Effector memory CD8-positive, alpha-beta T cell (primary cell): ENCODE results near the gene SLC16A13.

ENCODE experiments used
- ATAC-seq: fragments of 150-1000 bp; cut with Tn5 transposase; replicated peaks from 2 replicates; pipeline ENCODE4 v1.10.0; 2021; ENCODE audit warnings: mild to moderate bottlenecking, moderate library complexity
- DNase-seq, 3 experiments: peaks; one replicate each; pipeline ENCODE4 v3.0.0; 2021
- H3K27ac Mint-ChIP-seq, 2 donors: one replicate each; pipeline ENCODE4 v1.8.0; 2022; ENCODE audit warnings: mild to moderate bottlenecking in 2 of 2, mixed read lengths in 2 of 2, moderate library complexity in 2 of 2
- H3K27me3 Mint-ChIP-seq, 2 donors: one replicate each; pipeline ENCODE4 v1.8.0; 2022; ENCODE audit warnings: mixed read lengths in 2 of 2
- H3K36me3 Mint-ChIP-seq: one replicate; pipeline ENCODE4 v1.8.0; 2022; ENCODE audit warnings: mild to moderate bottlenecking, moderate library complexity, mixed read lengths; ENCODE audit not compliant: insufficient read depth
- H3K4me1 Mint-ChIP-seq, 2 donors: one replicate each; pipeline ENCODE4 v1.8.0; 2022; ENCODE audit warnings: low read depth in 2 of 2, mixed read lengths in 2 of 2
- H3K4me3 Mint-ChIP-seq, 2 donors: one replicate each; pipeline ENCODE4 v1.8.0; 2022; ENCODE audit warnings: mild to moderate bottlenecking in 2 of 2, mixed read lengths in 2 of 2, moderate library complexity in 2 of 2
- H3K9me3 Mint-ChIP-seq, 2 donors: one replicate each; pipeline ENCODE4 v1.8.0; 2022; ENCODE audit warnings: mixed read lengths in 2 of 2

Gene SLC16A13

GRCh38 chr17:7002288-7003047 lies 33.3 kb upstream of the SLC16A13 start:
- H3K4me1 Mint-ChIP-seq = peaks cover 17% of the 10 kb centered on the region in 2 donors
- H3K36me3 Mint-ChIP-seq = peaks cover 40% of the 10 kb centered on the region
- no peak overlapping the region for H3K4me3 Mint-ChIP-seq
- ATAC-seq (no peak), DNase-seq (no peak)
- no peaks in the 10 kb centered on the region for H3K9me3 Mint-ChIP-seq
- H3K27ac Mint-ChIP-seq = no peak overlapping the region
- H3K27me3 Mint-ChIP-seq = no peaks in the 10 kb centered on the region

DNA sequence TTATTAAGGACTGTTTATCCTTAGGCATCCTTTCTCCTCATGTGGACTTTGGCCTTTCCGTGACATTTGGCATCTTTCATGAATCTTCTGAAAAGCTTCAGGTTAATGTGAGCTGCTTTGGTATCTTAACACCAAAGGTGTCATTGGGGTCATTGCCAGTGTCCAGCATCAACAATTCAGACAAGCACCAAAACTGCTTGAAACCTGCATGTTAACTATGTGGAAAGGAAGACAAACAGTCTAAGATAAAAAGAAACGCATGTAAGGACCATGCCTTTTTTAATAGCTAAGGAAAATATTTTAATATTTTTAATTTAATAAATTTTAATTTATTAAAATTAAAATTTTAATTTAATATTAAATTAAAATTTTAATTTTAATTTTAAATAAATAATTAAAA lies 32.1 kb upstream of the SLC16A13 start:
- DNase-seq = no peak
- H3K27me3 Mint-ChIP-seq = no peaks in the 10 kb centered on the region
- H3K4me1 Mint-ChIP-seq = peaks cover 17 to 18% of the 10 kb centered on the region in 2 donors
- ATAC-seq = no peak
- H3K36me3 Mint-ChIP-seq = peaks cover 43% of the 10 kb centered on the region
- H3K27ac Mint-ChIP-seq = no peak overlapping the region
- H3K4me3 Mint-ChIP-seq = no peak overlapping the region
- no peaks in the 10 kb centered on the region for H3K9me3 Mint-ChIP-seq

GRCh38 chr17:7004398-7005253 lies 31.2 kb upstream of the SLC16A13 start:
- H3K4me3 Mint-ChIP-seq = no peak overlapping the region
- peaks cover 50% of the 10 kb centered on the region for H3K36me3 Mint-ChIP-seq
- H3K4me1 Mint-ChIP-seq = peaks cover 19 to 22% of the 10 kb centered on the region in 2 donors
- H3K27me3 Mint-ChIP-seq = no peaks in the 10 kb centered on the region
- ATAC-seq = peak; percentile 97
- no peaks in the 10 kb centered on the region for H3K9me3 Mint-ChIP-seq
- DNase-seq = peak; percentile 60 to 64 (median 61)
- H3K27ac Mint-ChIP-seq = peak overlapping the region in 1 of 2 donors; percentile 33

DNA sequence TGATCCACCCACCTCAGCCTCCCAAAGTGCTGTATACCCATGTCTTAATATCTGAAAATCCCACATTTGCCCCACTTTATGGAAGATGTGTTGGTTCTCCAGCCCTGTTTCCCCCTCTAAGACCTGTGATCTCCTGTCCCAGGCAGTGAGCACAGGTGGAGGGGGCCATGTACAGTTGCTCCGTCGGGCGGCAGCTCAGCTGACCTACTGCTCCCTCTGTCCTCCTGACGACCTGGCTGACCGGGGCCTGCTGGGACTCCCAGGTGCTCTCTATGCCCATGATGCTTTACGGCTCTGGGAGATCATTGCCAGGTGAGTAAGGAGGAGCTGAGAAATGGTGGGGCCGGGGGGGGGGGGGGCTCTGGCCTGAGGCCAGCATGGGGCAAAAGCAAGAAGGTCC lies 30.1 kb upstream of the SLC16A13 start:
- no peaks in the 10 kb centered on the region for H3K9me3 Mint-ChIP-seq
- H3K27me3 Mint-ChIP-seq = no peaks in the 10 kb centered on the region
- H3K4me1 Mint-ChIP-seq = peaks cover 30 to 32% of the 10 kb centered on the region in 2 donors
- no peak for DNase-seq
- ATAC-seq = no peak
- H3K4me3 Mint-ChIP-seq = no peak overlapping the region
- peak overlapping the region in 1 of 2 donors; percentile 12 for H3K27ac Mint-ChIP-seq
- H3K36me3 Mint-ChIP-seq = peaks cover 49% of the 10 kb centered on the region

- no peaks in the 10 kb centered on the region for H3K9me3 Mint-ChIP-seq
- H3K4me3 Mint-ChIP-seq = no peak overlapping the region
- ATAC-seq = no peak
- peaks cover 36 to 37% of the 10 kb centered on the region in 2 donors for H3K4me1 Mint-ChIP-seq
- peak overlapping the region; percentile 30 to 36 for H3K27ac Mint-ChIP-seq
- H3K36me3 Mint-ChIP-seq = peaks cover 45% of the 10 kb centered on the region
- no peaks in the 10 kb centered on the region for H3K27me3 Mint-ChIP-seq
- DNase-seq = no peak
Measured at GRCh38 chr17:7007143-7007542, 28.7 kb upstream of the SLC16A13 start.

- ATAC-seq (no peak), DNase-seq (no peak)
- no peaks in the 10 kb centered on the region for H3K27me3 Mint-ChIP-seq
- H3K4me3 Mint-ChIP-seq = peak overlapping the region; percentile 14 to 86
- H3K9me3 Mint-ChIP-seq = no peaks in the 10 kb centered on the region
- peaks cover 45 to 50% of the 10 kb centered on the region in 2 donors for H3K4me1 Mint-ChIP-seq
- peak overlapping the region in 1 of 2 donors; percentile 65 for H3K27ac Mint-ChIP-seq
- peaks cover 60% of the 10 kb centered on the region for H3K36me3 Mint-ChIP-seq
Measured at GRCh38 chr17:7010523-7010922, 25.3 kb upstream of the SLC16A13 start.

DNA sequence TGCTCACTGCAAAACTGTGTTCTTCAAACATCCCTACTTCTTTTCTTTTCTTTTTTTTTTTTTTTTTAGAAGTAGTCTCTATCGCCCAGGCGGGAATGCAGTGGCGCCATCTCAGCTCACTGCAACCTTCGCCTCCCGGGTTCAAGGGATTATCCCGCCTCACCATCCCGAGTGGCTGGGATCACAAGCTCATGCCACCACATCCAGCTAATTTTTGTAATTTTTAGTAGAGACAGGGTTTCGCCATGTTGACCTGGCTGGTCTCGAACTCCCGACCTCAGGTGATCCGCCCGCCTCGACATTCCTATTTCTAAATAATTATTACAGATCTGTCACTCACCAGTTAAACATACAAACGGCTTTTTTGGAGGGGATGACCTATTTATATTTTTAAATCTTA lies 24.4 kb upstream of the SLC16A13 start:
- H3K36me3 Mint-ChIP-seq = peaks cover 63% of the 10 kb centered on the region
- no peaks in the 10 kb centered on the region for H3K27me3 Mint-ChIP-seq
- no peak for ATAC-seq

GRCh38 chr17:7011942-7012254 lies 23.9 kb upstream of the SLC16A13 start:
- Mint-ChIP-seq H3K4me3 (peak overlapping the region; percentile 86 to 97), H3K9me3 (no peaks in the 10 kb centered on the region), H3K36me3 (peaks cover 67% of the 10 kb centered on the region), H3K27me3 (no peaks in the 10 kb centered on the region), H3K27ac (peak overlapping the region; percentile 97 to 100), H3K4me1 (peaks cover 57 to 59% of the 10 kb centered on the region in 2 donors)
- no peak for DNase-seq
- ATAC-seq = no peak

More for the DNA sequence above, 24.4 kb upstream of the SLC16A13 start:
- H3K4me3 Mint-ChIP-seq = peak overlapping the region; percentile 86 to 97
- no peaks in the 10 kb centered on the region for H3K9me3 Mint-ChIP-seq
- peak overlapping the region; percentile 97 to 100 for H3K27ac Mint-ChIP-seq
- DNase-seq = no peak
- H3K4me1 Mint-ChIP-seq = peaks cover 54 to 58% of the 10 kb centered on the region in 2 donors

DNA sequence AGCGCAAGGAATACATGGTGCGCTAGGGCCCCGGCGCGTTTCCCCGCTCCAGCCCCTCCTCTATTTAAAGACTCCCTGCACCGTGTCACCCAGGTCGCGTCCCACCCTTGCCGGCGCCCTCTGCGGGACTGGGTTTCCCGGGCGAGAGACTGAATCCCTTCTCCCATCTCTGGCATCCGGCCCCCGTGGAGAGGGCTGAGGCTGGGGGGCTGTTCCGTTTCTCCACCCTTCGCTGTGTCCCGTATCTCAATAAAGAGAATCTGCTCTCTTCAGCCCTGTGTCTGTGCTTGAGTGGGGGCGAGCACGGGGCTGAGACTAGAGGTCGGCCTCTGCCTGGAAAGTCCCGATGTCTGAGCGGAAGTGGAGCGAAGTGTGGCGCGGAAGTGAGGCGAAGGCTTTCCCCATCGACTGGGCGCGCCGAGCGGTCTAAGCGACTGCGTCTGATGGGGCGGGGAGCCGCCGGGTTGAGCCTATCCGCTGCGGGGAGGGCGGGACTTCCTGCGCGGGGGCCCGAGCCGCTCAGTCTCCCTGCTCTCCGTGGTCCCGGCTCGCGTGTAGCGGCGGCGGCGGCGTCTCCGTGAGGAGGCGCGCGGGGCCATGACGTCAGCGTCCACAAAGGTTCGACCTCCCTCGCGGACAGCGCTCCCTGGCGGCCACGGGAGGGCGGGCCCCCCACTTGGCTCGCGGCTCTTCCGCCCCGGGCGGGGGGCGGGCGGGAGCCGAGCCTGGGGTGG lies 21.4 kb upstream of the SLC16A13 start:
- peaks cover 61 to 73% of the 10 kb centered on the region in 2 donors for H3K4me1 Mint-ChIP-seq
- H3K4me3 Mint-ChIP-seq = peak overlapping the region; percentile 86 to 97
- peaks cover 67% of the 10 kb centered on the region for H3K36me3 Mint-ChIP-seq
- DNase-seq (peak; percentile 95 to 96 (median 96)), ATAC-seq (peak; percentile 78)
- no peaks in the 10 kb centered on the region for H3K27me3 Mint-ChIP-seq
- no peaks in the 10 kb centered on the region for H3K9me3 Mint-ChIP-seq
- H3K27ac Mint-ChIP-seq = peak overlapping the region; percentile 97 to 100

GRCh38 chr17:7014995-7015958 lies 20.5 kb upstream of the SLC16A13 start:
- Mint-ChIP-seq H3K9me3 (no peaks in the 10 kb centered on the region), H3K36me3 (peaks cover 61% of the 10 kb centered on the region), H3K4me1 (peaks cover 55 to 65% of the 10 kb centered on the region in 2 donors), H3K4me3 (peak overlapping the region; percentile 86 to 97), H3K27me3 (no peaks in the 10 kb centered on the region), H3K27ac (peak overlapping the region; percentile 97 to 100)
- ATAC-seq (peak; percentile 59), DNase-seq (peak; percentile 77 to 80 (median 79))

GRCh38 chr17:7016418-7016817 lies 19.4 kb upstream of the SLC16A13 start:
- ATAC-seq (no peak), DNase-seq (no peak)
- Mint-ChIP-seq H3K27me3 (no peaks in the 10 kb centered on the region), H3K36me3 (peaks cover 60% of the 10 kb centered on the region), H3K27ac (peak overlapping the region; percentile 97 to 100), H3K4me1 (peaks cover 54 to 63% of the 10 kb centered on the region in 2 donors), H3K9me3 (no peaks in the 10 kb centered on the region), H3K4me3 (peak overlapping the region; percentile 86 to 97)
